Stimulated activated CD4-positive, alpha-beta T cell treated with anti-CD3 and anti-CD28 coated beads, Interleukin-15, amount 100 ng/mL, for 24 hours (primary cell): ENCODE data around the gene PDIA4.
"Not testable (repeated sequence)": the region's sequence is repeated elsewhere in the genome, so short reads cannot be mapped to it uniquely, and the experiment has no call there.

ENCODE experiments used
- DNase-seq: peaks from one replicate; pipeline ENCODE4 v3.0.0-alpha.2; 2020

The PDIA4 gene, protein sequence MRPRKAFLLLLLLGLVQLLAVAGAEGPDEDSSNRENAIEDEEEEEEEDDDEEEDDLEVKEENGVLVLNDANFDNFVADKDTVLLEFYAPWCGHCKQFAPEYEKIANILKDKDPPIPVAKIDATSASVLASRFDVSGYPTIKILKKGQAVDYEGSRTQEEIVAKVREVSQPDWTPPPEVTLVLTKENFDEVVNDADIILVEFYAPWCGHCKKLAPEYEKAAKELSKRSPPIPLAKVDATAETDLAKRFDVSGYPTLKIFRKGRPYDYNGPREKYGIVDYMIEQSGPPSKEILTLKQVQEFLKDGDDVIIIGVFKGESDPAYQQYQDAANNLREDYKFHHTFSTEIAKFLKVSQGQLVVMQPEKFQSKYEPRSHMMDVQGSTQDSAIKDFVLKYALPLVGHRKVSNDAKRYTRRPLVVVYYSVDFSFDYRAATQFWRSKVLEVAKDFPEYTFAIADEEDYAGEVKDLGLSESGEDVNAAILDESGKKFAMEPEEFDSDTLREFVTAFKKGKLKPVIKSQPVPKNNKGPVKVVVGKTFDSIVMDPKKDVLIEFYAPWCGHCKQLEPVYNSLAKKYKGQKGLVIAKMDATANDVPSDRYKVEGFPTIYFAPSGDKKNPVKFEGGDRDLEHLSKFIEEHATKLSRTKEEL

GRCh38 chr7:149028346-149029109, at the start of gene PDIA4:
Gene PDIA4 (minus strand): TSS chr7:149028505. CDS start chr7:149028408, 97 bp downstream.
- DNase-seq, result peak; percentile 100

- no peak for DNase-seq
Observed at GRCh38 chr7:149077594-149077993, 49.3 kb upstream of the PDIA4 start.

DNA sequence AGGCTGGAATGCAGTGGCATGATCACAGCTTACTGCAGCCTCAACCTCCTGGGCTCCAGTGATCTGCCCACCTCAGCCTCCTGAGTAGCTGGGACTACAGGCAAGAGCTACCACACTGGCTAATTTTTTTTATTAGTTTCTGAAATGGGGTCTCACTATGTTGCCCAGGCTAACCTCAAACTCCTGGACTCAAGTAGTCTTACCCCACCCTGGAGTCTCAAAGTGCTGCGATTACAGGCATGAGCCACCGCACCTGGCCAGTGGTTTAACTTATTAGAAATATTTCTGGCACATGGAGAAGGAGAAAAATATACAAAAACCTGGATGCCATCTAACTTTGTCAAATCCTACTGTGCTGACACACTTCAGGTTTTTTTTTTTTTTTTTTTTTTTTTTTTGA, 47.0 kb upstream of the PDIA4 start:
- DNase-seq, result no peak

GRCh38 chr7:149074116-149074885, 46.0 kb upstream of the PDIA4 start:
- no peak for DNase-seq

DNA sequence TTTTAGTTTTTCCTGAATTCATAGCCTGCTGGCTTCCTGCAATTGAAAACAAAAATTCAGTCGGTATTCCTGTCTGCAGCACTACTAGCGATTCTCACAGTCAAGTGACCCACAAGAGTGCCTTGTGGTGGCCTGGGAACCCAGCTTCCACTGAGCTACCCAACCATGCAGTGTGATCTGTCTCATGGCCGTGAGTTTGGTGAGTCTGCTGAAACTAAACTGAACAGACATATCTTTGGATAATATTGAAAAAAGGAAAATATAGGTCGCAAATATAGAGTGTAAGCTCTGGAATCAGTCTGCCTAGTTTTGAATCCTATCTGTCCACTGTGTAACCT, 44.1 kb upstream of the PDIA4 start:
- DNase-seq, result no peak

DNA sequence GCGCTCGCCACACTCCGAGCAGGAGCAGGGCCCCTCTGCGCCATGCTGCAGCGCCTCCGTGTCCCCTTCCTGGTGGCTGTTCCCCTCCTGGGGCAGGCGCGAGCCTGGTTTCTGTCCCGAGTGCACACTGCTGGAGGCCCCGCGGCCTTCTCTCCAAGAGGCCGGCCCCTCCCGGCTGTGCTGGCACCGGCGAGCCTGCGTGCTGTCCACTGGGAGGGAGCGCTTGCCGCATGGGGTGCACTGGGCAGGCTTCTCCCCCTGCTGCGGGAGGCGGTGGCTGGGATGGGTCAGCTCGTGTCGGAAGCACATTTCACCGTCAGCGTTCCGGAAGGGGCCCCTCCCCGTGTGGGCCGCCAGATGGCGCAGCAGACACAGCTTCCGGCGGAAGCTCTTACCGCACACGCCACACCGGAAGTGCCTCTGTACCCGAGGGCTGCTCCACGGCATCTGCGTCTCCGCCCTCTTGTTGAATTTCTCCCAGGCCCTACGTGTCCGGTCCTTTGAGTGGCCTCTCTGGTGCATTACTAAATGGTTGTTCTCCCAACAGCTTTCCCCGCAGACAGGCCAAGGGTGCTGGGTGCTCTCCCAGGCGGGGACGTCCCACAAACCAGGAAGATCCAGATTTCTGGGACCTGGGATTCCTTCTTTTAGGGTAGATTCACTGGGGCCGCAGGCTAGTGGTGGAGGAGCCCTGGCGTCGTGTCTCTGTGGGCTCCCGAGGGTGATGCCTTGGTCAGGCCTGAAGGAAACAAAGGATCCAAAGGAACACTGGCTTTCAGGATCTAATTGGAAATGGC, 43.5 kb upstream of the PDIA4 start:
- DNase-seq, result peak; percentile 62

- no peak for DNase-seq
Observed at GRCh38 chr7:149071182-149071635, 42.9 kb upstream of the PDIA4 start.

DNA sequence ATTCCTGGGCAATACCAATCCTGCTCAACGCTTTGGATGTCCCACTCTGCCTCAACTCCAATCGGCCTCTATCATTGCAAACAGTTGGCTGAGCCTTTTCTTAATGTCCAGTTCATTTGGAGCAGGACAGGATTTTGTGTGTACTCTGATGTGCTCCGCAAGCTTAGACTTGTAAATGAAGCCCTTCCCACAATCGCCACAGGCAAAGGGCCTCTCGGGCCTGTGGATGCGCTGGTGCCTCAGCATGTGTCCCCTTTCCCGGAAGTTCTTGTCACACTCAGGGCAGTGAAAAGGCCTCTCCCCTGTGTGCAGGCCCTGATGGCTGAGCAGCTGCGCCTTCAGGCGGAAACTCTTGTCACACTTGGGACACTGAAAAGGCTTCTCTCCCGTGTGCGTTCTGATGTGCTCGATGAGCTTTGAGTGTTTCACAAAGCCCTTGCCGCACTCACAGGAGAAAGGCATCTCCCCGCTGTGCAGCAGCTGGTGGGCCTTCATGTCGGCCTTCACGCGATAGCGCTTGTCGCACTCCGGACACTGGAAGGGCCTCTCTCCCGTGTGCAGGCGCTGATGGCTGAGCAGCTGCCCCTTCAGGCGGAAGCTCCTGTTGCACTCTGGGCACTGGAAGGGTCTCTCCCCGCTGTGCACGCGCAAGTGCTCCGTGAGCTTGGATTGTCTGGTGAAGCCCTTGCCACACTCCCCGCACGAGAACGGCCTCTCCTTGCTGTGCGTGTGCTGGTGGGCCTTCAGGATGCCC, 42.2 kb upstream of the PDIA4 start:
- DNase-seq, result no peak

- no peak for DNase-seq
Observed at GRCh38 chr7:149067869-149068268, 39.6 kb upstream of the PDIA4 start.

DNA sequence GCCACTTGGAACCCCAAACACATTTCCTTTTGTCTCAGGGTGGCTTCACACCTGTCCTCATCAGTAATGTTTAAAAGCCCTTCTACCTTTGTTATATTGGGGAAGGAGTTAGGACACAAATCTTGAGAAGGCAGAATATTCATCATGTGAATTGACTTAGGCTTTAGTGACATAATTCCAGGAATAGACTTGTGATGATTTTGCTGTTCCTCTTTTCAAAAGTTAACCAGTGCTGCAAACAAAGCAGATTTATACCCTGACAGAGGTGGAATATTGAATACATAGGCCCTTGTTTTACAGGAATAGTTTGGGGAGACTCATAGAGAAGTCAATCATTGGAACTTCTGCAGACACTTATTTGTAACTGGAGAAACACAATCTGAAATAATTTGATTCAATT, 35.2 kb upstream of the PDIA4 start:
- no peak for DNase-seq

- not testable (repeated sequence) for DNase-seq
Observed at GRCh38 chr7:149062217-149062899, 34.1 kb upstream of the PDIA4 start.

DNA sequence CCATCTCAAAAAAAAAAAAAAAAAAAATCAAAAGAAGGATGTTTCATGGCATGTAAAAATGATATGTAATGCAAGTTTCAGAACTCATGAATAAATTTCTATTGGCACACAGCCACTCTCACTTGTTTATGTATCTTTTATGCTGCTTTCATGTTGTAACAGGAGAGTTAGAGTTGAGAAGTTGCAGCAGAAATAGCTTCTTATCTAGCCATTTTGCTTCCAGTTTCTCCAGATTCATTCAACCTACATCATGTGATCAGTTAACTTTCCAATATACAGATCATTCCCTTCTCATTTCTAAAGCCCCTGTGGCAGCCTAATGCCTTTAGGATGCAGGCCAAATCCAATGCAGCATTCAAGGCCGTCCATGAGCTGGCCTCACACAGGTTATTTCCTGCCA, 31.9 kb upstream of the PDIA4 start:
- no peak for DNase-seq

DNA sequence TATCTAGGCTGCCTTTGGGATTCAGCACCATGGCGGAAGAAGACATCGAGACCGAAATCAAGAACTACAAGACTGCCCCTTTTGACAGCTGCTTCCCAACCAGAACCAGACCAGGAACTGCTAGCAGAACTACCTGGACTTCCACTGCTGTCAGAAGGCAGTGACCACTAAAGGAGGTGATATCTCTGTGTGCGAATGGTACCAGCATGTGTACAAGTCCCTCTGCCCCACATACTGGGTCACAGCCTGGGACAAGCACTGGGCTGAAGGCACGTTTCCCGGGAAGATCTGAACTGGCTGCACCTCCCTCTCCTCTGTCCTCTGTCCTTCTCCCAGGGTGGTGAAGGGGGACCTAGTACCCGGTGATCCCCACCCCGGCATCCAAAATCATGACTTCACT, 25.6 kb upstream of the PDIA4 start:
- DNase-seq, result no peak

DNA sequence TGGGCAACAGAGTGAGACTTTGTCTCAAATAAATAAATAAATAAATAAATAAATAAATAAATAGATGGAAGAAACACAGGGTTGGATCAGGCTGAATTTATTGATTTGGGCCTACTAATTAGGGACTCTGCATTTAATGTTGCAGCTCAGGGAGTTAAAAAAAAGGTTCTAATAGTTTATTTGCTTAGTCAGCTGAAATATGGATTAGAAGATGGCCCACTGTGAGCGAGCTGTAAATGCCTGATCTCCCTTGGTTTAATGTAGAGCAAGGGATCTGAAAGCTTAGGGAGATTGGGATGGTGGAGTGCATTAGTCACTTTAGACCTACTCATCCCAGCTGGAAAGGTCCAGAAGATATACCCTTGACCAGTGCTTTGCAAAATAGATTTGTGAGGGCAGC, 25.1 kb upstream of the PDIA4 start:
- DNase-seq, result no peak

DNA sequence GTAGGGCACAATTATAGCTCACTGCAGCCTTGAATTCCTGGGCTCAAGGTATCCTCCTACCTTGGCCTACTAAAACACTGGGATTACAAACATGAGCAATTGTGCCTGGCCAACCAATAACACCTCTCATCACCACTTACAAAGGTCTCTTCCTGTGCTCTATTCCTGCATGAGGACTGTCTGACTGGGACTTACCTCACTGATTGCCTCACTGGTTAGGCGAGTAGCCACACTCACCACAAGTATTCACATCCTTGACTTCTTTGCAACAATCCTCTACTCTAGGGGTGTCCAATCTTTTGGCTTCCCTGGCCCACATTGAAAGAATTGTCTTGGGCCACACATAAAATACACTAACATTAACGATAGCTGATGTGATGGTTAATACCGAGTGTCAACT, 22.6 kb upstream of the PDIA4 start:
- no peak for DNase-seq

GRCh38 chr7:149048805-149049204, 20.5 kb upstream of the PDIA4 start:
- no peak for DNase-seq

DNA sequence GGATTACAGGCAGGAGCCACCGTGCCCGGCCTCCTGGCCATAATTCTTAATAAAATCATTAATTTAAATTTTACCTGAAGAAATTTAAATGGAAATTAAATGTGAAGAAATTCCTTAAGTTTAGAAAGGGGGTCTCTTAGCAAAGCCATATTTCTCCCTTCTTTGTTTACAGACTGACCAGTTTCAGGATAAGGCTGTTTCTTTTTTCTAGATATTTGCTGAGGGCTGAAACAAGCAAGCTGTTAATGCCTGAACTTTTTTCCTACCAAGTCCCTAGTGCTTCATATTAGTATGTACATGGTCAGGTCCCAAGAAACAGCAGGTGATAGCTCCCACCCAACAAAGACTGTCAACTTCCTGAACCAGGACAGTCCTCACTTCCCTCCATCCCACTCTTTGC, 18.1 kb upstream of the PDIA4 start:
- no peak for DNase-seq

- DNase-seq, result no peak
Observed at GRCh38 chr7:149043936-149044335, 15.6 kb upstream of the PDIA4 start.

- DNase-seq, result no peak
Observed at GRCh38 chr7:149041350-149041749, 13.0 kb upstream of the PDIA4 start.

- not testable (repeated sequence) for DNase-seq
Observed at GRCh38 chr7:149038641-149039040, 10.3 kb upstream of the PDIA4 start.

DNA sequence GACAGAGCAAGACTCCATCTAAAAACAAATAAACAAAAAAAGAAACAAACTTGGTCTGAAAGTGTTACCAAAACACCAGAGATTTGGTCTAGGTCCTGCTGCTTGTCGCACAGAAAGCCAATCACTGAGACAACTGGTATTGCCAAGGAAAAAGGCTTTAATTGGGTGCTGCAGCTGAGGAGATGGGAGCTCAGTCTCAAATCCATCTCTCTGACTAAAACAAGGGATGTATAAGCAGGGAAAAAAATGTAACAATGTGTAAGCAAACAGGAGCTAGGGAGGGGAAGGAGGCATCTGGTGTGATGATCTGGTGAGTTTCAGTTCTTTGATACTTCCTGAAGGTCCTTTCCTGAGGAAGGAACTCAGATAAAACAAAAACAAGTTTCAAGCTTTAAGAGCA, 8.4 kb upstream of the PDIA4 start:
- DNase-seq, result no peak
